Vagina (tissue), 2 donors: ENCODE results near the gene PARD3. TPM values are rescaled to one million over a fixed set of nuclear protein-coding genes. Genes with fewer than 3 reads are reported as not detected.

Experiments
- DNase-seq, 2 donors: peaks; one replicate each; pipeline ENCODE4 v3.0.0-alpha.2; 2017; ENCODE audit errors: extremely low spot score in 2 of 2
- H3K27ac ChIP-seq: fragments of 200-600 bp; sonication (generic); one replicate; pipeline ENCODE4 v1.5.1; 2019
- H3K27me3 ChIP-seq: fragments of 200-600 bp; sonication (generic); one replicate; pipeline ENCODE4 v1.5.1; 2019
- H3K36me3 ChIP-seq, 2 donors: fragments of 200-600 bp; sonication (generic); one replicate each; pipeline ENCODE4 v1.5.1; 2017 to 2019
- H3K4me1 ChIP-seq: fragments of 200-600 bp; sonication (generic); one replicate; pipeline ENCODE4 v1.5.1; 2019
- H3K4me3 ChIP-seq, 2 donors: fragments of 200-600 bp; sonication (generic); 1 replicate in 1 of 2; 2 replicates in 1 of 2; pipeline ENCODE4 v1.5.1; 2016 to 2019
- H3K9me3 ChIP-seq: fragments of 200-600 bp; sonication (generic); one replicate; pipeline ENCODE4 v1.5.1; 2019
- POLR2A ChIP-seq, 2 donors: fragments of 450-650 bp; IDR thresholded peaks; one replicate each; pipeline ENCODE4 v1.6.1; 2017; ENCODE audit warnings: antibody characterized with exemption in 2 of 2, mild to moderate bottlenecking in 2 of 2, moderate library complexity in 2 of 2
- POLR2AphosphoS5 ChIP-seq, 2 donors: sonication (generic); formaldehyde crosslinking; IDR thresholded peaks; one replicate each; pipeline ENCODE4 v1.9.0; 2017; ENCODE audit warnings: antibody characterized with exemption in 2 of 2, mild to moderate bottlenecking in 2 of 2, low read depth in 1 of 2; ENCODE audit not compliant: insufficient read depth in 1 of 2
- intact Hi-C: fragments of 100-400 bp; cut with DNase I; formaldehyde crosslinking; loops from one replicate; pipeline ENCODE4 v1.15.1; 2023
- total RNA-seq: library from RNA; depleted of rRNA; stranded (reverse); fragments of >200 nt; gene quantifications from one replicate; pipeline ENCODE4 v1.2.3, GENCODE V29; 2016
- TF ChIP-seq, protein P1 (sequence below), 3 experiments: fragments of 450-650 bp in 2 of 3; fragments of 200-600 bp in 1 of 3; sonication (generic) in 1 of 3; IDR thresholded peaks; one replicate each; pipeline ENCODE4 v1.5.1; 2017 to 2019; ENCODE audit warnings: antibody characterized with exemption in 3 of 3, mild to moderate bottlenecking in 2 of 3, moderate library complexity in 2 of 3

The PARD3 gene
- total RNA-seq, 1 donor from 2014 or later = 95.5 TPM

DNA sequence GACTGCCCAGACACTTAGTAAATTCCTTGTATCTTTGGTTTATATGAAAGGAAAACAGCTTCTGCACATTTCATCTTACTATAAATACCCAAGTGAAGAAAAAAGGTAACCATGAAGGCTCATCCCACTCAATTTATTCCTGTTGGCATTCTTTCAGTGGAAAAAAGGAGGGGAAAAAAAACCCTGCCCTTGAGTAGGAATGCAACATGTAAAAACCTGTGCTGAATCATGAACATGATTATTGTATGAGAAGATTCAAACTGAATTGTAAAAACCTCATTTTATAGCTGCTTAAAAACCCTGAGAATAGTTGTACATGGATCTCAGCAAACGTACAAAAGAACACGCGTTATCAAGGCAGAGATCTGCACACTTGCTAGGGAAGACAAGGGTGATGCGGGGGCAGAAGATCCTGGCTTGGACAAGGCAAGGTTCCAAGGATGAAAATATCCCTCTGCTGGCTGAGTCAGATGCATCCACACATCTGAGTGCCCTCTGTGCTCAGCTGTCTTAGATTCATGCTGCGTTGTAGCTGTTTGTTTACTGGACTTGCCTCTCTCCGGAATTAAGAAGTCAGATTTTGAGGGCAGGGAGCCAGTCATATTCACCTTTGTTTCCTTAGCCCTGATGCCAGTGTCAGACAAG lies 658.2 kb downstream of the PARD3 start:
- H3K27ac ChIP-seq = no peak overlapping the region
- no peak overlapping the region for H3K4me3 ChIP-seq
- DNase-seq = no peak
- no peaks in the 10 kb centered on the region for H3K9me3 ChIP-seq
- peaks cover 11% of the 10 kb centered on the region for H3K4me1 ChIP-seq
- intact Hi-C loops = no loop called here
- no peaks in the 10 kb centered on the region for H3K27me3 ChIP-seq
- TF ChIP-seq, protein P1, sequence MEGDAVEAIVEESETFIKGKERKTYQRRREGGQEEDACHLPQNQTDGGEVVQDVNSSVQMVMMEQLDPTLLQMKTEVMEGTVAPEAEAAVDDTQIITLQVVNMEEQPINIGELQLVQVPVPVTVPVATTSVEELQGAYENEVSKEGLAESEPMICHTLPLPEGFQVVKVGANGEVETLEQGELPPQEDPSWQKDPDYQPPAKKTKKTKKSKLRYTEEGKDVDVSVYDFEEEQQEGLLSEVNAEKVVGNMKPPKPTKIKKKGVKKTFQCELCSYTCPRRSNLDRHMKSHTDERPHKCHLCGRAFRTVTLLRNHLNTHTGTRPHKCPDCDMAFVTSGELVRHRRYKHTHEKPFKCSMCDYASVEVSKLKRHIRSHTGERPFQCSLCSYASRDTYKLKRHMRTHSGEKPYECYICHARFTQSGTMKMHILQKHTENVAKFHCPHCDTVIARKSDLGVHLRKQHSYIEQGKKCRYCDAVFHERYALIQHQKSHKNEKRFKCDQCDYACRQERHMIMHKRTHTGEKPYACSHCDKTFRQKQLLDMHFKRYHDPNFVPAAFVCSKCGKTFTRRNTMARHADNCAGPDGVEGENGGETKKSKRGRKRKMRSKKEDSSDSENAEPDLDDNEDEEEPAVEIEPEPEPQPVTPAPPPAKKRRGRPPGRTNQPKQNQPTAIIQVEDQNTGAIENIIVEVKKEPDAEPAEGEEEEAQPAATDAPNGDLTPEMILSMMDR (IDR thresholded peaks at IDR 0.05) = no peak
- TF ChIP-seq POLR2A (IDR thresholded peaks at IDR 0.05) (no peak), POLR2AphosphoS5 (IDR thresholded peaks at IDR 0.05; ENCODE audit: insufficient read depth in 1 of 2, low read depth in 1 of 2) (no peak)
- H3K36me3 ChIP-seq = no peaks in the 10 kb centered on the region

DNA sequence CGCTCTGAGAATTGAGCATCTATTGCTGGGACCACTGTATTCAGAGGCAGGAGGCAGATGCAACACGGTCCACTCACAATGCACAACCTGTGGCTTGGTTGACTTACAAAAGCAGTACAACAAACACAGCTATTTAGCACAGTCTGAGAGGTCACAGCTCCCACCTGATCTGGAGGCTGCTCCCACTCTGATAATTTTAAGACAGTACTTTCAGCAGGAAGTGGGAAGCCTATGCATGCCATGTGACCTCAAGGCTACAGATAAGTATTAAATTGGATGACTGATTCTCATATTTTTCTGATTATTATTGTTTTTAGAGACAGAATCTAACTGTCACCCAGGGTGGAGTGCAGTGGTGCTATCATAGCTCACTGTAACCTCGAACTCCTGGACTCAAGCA lies 659.3 kb downstream of the PARD3 start:
- Histone ChIP-seq H3K4me1 (peaks cover 11% of the 10 kb centered on the region), H3K9me3 (no peaks in the 10 kb centered on the region), H3K27ac (no peak overlapping the region), H3K4me3 (no peak overlapping the region), H3K27me3 (no peaks in the 10 kb centered on the region), H3K36me3 (no peaks in the 10 kb centered on the region)
- intact Hi-C loops = no loop called here
- DNase-seq = no peak
- TF ChIP-seq, protein P1 (IDR thresholded peaks at IDR 0.05) = no peak
- no peak for TF ChIP-seq POLR2AphosphoS5 (IDR thresholded peaks at IDR 0.05; ENCODE audit: insufficient read depth in 1 of 2, low read depth in 1 of 2)
- TF ChIP-seq POLR2A (IDR thresholded peaks at IDR 0.05) = no peak

DNA sequence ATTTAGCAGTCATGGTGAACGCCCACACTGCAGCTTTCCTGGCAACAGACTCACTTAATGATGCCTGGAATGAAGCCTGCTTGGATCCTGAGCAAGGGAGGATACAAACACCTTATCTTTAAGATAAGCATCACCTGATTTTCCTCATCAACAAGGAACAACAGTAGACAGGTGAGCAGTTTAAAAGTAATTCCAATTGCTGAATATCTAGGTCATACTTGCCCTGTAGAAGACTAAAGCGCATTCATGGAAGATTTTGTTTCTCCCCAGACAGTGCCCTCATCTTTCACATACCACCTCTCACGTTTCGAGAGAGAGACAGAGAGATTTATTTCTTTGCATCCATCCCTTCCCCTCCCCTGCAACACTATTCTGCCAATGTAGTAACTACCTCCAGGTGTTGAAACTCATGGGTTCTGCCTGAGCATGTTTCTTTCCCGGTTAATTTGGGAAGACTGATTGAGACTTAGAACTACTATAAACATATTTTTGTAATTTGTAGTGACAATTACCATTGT lies 660.7 kb downstream of the PARD3 start:
- H3K36me3 ChIP-seq = no peaks in the 10 kb centered on the region
- H3K4me3 ChIP-seq = no peak overlapping the region
- H3K4me1 ChIP-seq = peaks cover 11% of the 10 kb centered on the region
- no peak for DNase-seq
- H3K9me3 ChIP-seq = no peaks in the 10 kb centered on the region
- intact Hi-C loops = no loop called here
- H3K27ac ChIP-seq = no peak overlapping the region
- no peaks in the 10 kb centered on the region for H3K27me3 ChIP-seq
- TF ChIP-seq, protein P1 (IDR thresholded peaks at IDR 0.05) = no peak
- no peak for TF ChIP-seq POLR2AphosphoS5 (IDR thresholded peaks at IDR 0.05; ENCODE audit: insufficient read depth in 1 of 2, low read depth in 1 of 2)
- no peak for TF ChIP-seq POLR2A (IDR thresholded peaks at IDR 0.05)

DNA sequence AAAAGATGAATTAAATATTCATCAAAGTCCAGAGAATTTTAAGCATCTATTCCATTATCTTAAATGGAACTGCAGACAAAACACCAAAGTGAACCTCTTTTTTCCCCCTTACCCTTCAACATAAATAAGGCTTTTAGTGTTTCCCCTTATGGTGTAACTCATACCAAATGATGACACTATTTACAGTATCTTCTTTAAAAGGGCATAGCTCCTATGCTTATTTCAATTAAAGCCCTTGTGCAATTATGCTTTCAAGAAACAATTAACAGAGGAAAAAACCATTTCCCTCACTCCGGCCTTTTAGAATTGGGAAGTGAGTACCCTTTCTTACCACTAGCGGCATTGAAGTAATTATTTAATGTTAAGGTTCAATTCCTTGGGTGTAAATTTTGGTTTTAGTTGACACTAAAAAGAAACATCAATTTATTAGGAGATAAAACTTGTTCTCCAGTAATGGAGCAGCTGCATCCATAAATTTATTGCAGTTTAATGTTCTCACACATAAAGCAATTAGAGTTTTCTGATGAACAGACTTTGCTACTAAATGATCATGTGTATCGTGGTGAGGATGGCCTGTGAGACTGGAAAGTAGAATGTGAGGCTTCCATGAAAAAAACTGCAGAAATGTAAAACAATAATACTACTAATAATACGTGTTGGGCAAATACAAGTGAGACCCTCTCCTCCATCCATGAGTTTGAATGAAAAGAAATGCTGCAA lies 661.3 kb downstream of the PARD3 start:
- intact Hi-C loops = no loop called here

More for the DNA sequence above, 661.3 kb downstream of the PARD3 start:
- Histone ChIP-seq H3K27me3 (no peaks in the 10 kb centered on the region), H3K9me3 (no peaks in the 10 kb centered on the region), H3K27ac (no peak overlapping the region), H3K4me3 (no peak overlapping the region), H3K36me3 (no peaks in the 10 kb centered on the region), H3K4me1 (peaks cover 11% of the 10 kb centered on the region)
- DNase-seq = no peak
- TF ChIP-seq POLR2A (IDR thresholded peaks at IDR 0.05) = no peak
- no peak for TF ChIP-seq POLR2AphosphoS5 (IDR thresholded peaks at IDR 0.05; ENCODE audit: insufficient read depth in 1 of 2, low read depth in 1 of 2)
- TF ChIP-seq, protein P1 (IDR thresholded peaks at IDR 0.05) = no peak
